ENCODE data around the gene GSTA4. TPM values are rescaled to one million over a fixed set of nuclear protein-coding genes. Genes with fewer than 3 reads are reported as not detected.

Gene GSTA4
- total and polyA plus RNA-seq, 4 donors: 7.9 to 22.7 (median 16.8) TPM

- no peak for TF ChIP-seq JUND (IDR thresholded peaks at IDR 0.05)
- no peak for TF ChIP-seq RXRA (IDR thresholded peaks at IDR 0.05)
- H3K4me3 ChIP-seq (ENCODE audit: low read depth in 1 of 3, low read length in 3 of 3): no peak overlapping the region
- no peak overlapping the region for H3K27ac ChIP-seq (ENCODE audit: low read depth in 1 of 2, low read length in 2 of 2)
- no peak overlapping the region for H3K9ac ChIP-seq (ENCODE audit: low read depth in 1 of 2, low read length in 2 of 2)
- 97% methylated on average over 4 of the region's 4 CpGs for WGBS
- no peaks in the 10 kb centered on the region for H3K27me3 ChIP-seq (ENCODE audit: control insufficient read depth in 4 of 4, insufficient read depth in 4 of 4, low read length in 3 of 4)
- no peaks in the 10 kb centered on the region for H3K9me3 ChIP-seq (ENCODE audit: control insufficient read depth in 4 of 4, low read length in 3 of 4)
- DNase-seq (ENCODE audit: low spot score): no peak
- H3K36me3 ChIP-seq (ENCODE audit: control insufficient read depth in 4 of 4, insufficient read depth in 3 of 4, low read depth in 1 of 4, low read length in 3 of 4): peaks cover 1 to 25% (median 19%) of the 10 kb centered on the region in 4 donors
- peaks cover 0 to 6% (median 0%) of the 10 kb centered on the region in 4 donors for H3K4me1 ChIP-seq (ENCODE audit: control insufficient read depth in 4 of 4, insufficient read depth in 4 of 4, low read length in 3 of 4)
Observed at GRCh38 chr6:53041356-53041755, 46.3 kb upstream of the GSTA4 start.

- Histone ChIP-seq H3K27me3 (ENCODE audit: control insufficient read depth in 4 of 4, insufficient read depth in 4 of 4, low read length in 3 of 4) (no peaks in the 10 kb centered on the region), H3K27ac (ENCODE audit: low read depth in 1 of 2, low read length in 2 of 2) (no peak overlapping the region), H3K9ac (ENCODE audit: low read depth in 1 of 2, low read length in 2 of 2) (no peak overlapping the region), H3K36me3 (ENCODE audit: control insufficient read depth in 4 of 4, insufficient read depth in 3 of 4, low read depth in 1 of 4, low read length in 3 of 4) (peaks cover 1 to 32% (median 25%) of the 10 kb centered on the region in 4 donors), H3K9me3 (ENCODE audit: control insufficient read depth in 4 of 4, low read length in 3 of 4) (no peaks in the 10 kb centered on the region), H3K4me1 (ENCODE audit: control insufficient read depth in 4 of 4, insufficient read depth in 4 of 4, low read length in 3 of 4) (peaks cover 0 to 6% (median 0%) of the 10 kb centered on the region in 4 donors), H3K4me3 (ENCODE audit: low read depth in 1 of 3, low read length in 3 of 3) (no peak overlapping the region)
- TF ChIP-seq RXRA (IDR thresholded peaks at IDR 0.05): no peak
- no peak for TF ChIP-seq NR2F2 (IDR thresholded peaks at IDR 0.05)
- TF ChIP-seq ATF3 (IDR thresholded peaks at IDR 0.05): no peak
- no peak for TF ChIP-seq HNF4A (conservative IDR thresholded peaks at IDR 0.05)
- no peak for TF ChIP-seq ZBTB33 (IDR thresholded peaks at IDR 0.05)
- no peak for TF ChIP-seq FOXA1 (IDR thresholded peaks at IDR 0.05)
- TF ChIP-seq YY1 (IDR thresholded peaks at IDR 0.05): no peak
- no peak for TF ChIP-seq JUND (IDR thresholded peaks at IDR 0.05)
- no peak for TF ChIP-seq HNF4G (IDR thresholded peaks at IDR 0.05)
- no peak for TF ChIP-seq TAF1 (conservative IDR thresholded peaks at IDR 0.05)
- TF ChIP-seq GABPA (IDR thresholded peaks at IDR 0.05 in 1 of 2, conservative IDR thresholded peaks at IDR 0.05 in 1 of 2): no peak
- no peak for TF ChIP-seq EGR1 (IDR thresholded peaks at IDR 0.05; ENCODE audit: low read depth in 2 of 2)
- no peak for DNase-seq (ENCODE audit: low spot score)
Observed at GRCh38 chr6:53038596-53038995, 43.5 kb upstream of the GSTA4 start.

GRCh38 chr6:53038141-53038540, 43.1 kb upstream of the GSTA4 start:
- TF ChIP-seq TAF1 (conservative IDR thresholded peaks at IDR 0.05) (no peak), SP1 (IDR thresholded peaks at IDR 0.05) (no peak), JUND (IDR thresholded peaks at IDR 0.05) (no peak), RAD21 (IDR thresholded peaks at IDR 0.05) (no peak), EGR1 (IDR thresholded peaks at IDR 0.05; ENCODE audit: low read depth in 2 of 2) (no peak), GABPA (IDR thresholded peaks at IDR 0.05 in 1 of 2, conservative IDR thresholded peaks at IDR 0.05 in 1 of 2) (no peak), HNF4G (IDR thresholded peaks at IDR 0.05) (no peak), REST (IDR thresholded peaks at IDR 0.05) (no peak), MAX (IDR thresholded peaks at IDR 0.05) (no peak), HNF4A (conservative IDR thresholded peaks at IDR 0.05) (no peak), FOXA1 (IDR thresholded peaks at IDR 0.05) (no peak), CTCF (IDR thresholded peaks at IDR 0.05; ENCODE audit: low read depth, low read length, missing input control) (no peak), ATF3 (IDR thresholded peaks at IDR 0.05) (no peak), YY1 (IDR thresholded peaks at IDR 0.05) (no peak)
- no peak overlapping the region for H3K27ac ChIP-seq (ENCODE audit: low read depth in 1 of 2, low read length in 2 of 2)
- no peak for DNase-seq (ENCODE audit: low spot score)
- peaks cover 0 to 6% (median 0%) of the 10 kb centered on the region in 4 donors for H3K4me1 ChIP-seq (ENCODE audit: control insufficient read depth in 4 of 4, insufficient read depth in 4 of 4, low read length in 3 of 4)
- H3K9ac ChIP-seq (ENCODE audit: low read depth in 1 of 2, low read length in 2 of 2): no peak overlapping the region
- peaks cover 1 to 35% (median 28%) of the 10 kb centered on the region in 4 donors for H3K36me3 ChIP-seq (ENCODE audit: control insufficient read depth in 4 of 4, insufficient read depth in 3 of 4, low read depth in 1 of 4, low read length in 3 of 4)
- H3K9me3 ChIP-seq (ENCODE audit: control insufficient read depth in 4 of 4, low read length in 3 of 4): no peaks in the 10 kb centered on the region
- WGBS: 90% methylated on average over 1 of the region's 1 CpG
- H3K4me3 ChIP-seq (ENCODE audit: low read depth in 1 of 3, low read length in 3 of 3): no peak overlapping the region
- H3K27me3 ChIP-seq (ENCODE audit: control insufficient read depth in 4 of 4, insufficient read depth in 4 of 4, low read length in 3 of 4): no peaks in the 10 kb centered on the region
